ENCODE measurements around the gene PLEKHM3. TPM values are rescaled to one million over a fixed set of nuclear protein-coding genes. Genes with fewer than 3 reads are reported as not detected.

PLEKHM3 gene
- polyA plus RNA-seq, 1 experiment: 7.0 TPM

DNA sequence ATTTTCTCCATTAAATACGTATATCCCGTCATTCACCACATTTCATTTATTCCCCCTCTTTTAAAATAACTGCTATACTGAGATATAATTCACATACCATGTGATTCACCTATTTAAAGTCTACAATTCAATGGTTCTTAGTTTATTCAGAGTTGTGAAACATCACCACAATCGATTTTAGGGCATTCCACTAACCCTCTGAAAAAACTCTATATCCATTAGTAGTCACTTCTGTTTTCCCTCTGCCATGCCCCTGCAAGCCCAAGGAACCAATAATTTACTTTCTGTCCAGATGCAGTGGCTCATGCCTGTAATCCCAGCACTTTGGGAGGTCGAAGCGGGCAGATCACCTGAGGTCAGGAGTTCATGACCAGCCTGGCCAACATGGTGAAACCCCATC lies 160.1 kb downstream of the PLEKHM3 start:
- DNase-seq (ENCODE audit: low read depth, low spot score): no peak
- no peak overlapping the region for H3K27ac ChIP-seq (ENCODE audit: low read depth, low read length)
- H3K4me3 ChIP-seq (ENCODE audit: low read depth, low read length): no peak overlapping the region
- ChIA-PET POLR2A (no interaction called here), CTCF (interaction anchor here (0.6 kb wide), 1 partner anchor 72 kb away, joined by 4 read pairs; no protein-coding TSS in a partner anchor)
- H3K27me3 ChIP-seq (ENCODE audit: control insufficient read depth, insufficient read depth, low read length): no peaks in the 10 kb centered on the region
- no peaks in the 10 kb centered on the region for H3K9me3 ChIP-seq (ENCODE audit: control insufficient read depth, insufficient read depth, low read length)
- TF ChIP-seq, protein P1, sequence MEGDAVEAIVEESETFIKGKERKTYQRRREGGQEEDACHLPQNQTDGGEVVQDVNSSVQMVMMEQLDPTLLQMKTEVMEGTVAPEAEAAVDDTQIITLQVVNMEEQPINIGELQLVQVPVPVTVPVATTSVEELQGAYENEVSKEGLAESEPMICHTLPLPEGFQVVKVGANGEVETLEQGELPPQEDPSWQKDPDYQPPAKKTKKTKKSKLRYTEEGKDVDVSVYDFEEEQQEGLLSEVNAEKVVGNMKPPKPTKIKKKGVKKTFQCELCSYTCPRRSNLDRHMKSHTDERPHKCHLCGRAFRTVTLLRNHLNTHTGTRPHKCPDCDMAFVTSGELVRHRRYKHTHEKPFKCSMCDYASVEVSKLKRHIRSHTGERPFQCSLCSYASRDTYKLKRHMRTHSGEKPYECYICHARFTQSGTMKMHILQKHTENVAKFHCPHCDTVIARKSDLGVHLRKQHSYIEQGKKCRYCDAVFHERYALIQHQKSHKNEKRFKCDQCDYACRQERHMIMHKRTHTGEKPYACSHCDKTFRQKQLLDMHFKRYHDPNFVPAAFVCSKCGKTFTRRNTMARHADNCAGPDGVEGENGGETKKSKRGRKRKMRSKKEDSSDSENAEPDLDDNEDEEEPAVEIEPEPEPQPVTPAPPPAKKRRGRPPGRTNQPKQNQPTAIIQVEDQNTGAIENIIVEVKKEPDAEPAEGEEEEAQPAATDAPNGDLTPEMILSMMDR (IDR thresholded peaks at IDR 0.05; ENCODE audit: low read depth, low read length): no peak

- Histone ChIP-seq H3K4me3 (ENCODE audit: low read depth, low read length) (no peak overlapping the region), H3K27ac (ENCODE audit: low read depth, low read length) (no peak overlapping the region), H3K27me3 (ENCODE audit: control insufficient read depth, insufficient read depth, low read length) (no peaks in the 10 kb centered on the region), H3K9me3 (ENCODE audit: control insufficient read depth, insufficient read depth, low read length) (no peaks in the 10 kb centered on the region)
- ChIA-PET CTCF (interaction anchor here (1.3 kb wide), 1 partner anchor 209 kb away, joined by 3 read pairs; no protein-coding TSS in a partner anchor), POLR2A (no interaction called here)
- TF ChIP-seq, protein P1 (IDR thresholded peaks at IDR 0.05; ENCODE audit: low read depth, low read length): no peak
- no peak for DNase-seq (ENCODE audit: low read depth, low spot score)
Observed at GRCh38 chr2:207863345-207863744, 162.0 kb downstream of the PLEKHM3 start.

DNA sequence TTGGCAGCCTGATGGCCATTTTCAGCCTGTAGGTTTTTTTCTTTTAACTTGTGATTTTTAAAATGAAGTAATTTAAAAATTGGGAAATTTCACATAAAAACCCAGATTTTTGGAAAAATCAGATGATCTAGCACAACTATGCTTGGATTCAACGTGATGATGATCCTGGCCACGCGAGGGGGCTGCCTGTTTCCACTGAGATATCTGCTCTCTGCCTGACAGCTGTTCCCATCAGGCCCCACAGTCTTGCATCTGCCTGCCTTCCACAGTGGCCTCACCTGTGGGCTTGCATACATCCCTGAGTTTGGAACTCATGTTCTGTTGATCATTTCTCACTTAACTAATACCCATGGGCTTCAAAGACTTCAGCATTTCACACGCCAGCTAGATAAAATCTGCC lies 163.5 kb downstream of the PLEKHM3 start:
- Histone ChIP-seq H3K9me3 (ENCODE audit: control insufficient read depth, insufficient read depth, low read length) (no peaks in the 10 kb centered on the region), H3K4me3 (ENCODE audit: low read depth, low read length) (no peak overlapping the region), H3K27ac (ENCODE audit: low read depth, low read length) (no peak overlapping the region), H3K27me3 (ENCODE audit: control insufficient read depth, insufficient read depth, low read length) (no peaks in the 10 kb centered on the region)
- ChIA-PET CTCF (no interaction called here), POLR2A (no interaction called here)
- TF ChIP-seq, protein P1 (IDR thresholded peaks at IDR 0.05; ENCODE audit: low read depth, low read length): no peak
- DNase-seq (ENCODE audit: low read depth, low spot score): no peak

DNA sequence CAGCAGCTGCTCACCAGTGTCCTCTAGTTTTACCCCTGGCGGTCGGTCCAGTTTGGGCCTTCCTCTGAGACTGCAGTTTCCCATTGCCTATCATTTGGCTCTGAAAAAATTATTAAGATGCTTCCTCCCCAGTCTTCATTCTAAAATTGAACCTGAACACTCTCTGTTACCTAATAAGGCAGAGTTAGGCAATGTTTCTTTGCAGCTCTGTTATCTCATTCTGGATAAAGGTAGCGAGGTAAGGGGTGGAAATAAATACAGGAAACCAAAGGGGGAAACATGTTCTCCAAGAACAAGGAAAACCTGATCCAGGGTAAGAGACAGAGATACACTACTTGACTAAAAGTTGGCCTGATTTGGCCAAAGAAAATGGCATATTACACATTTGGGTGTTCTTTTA lies 164.6 kb downstream of the PLEKHM3 start:
- TF ChIP-seq, protein P1 (IDR thresholded peaks at IDR 0.05; ENCODE audit: low read depth, low read length): no peak
- Histone ChIP-seq H3K27ac (ENCODE audit: low read depth, low read length) (no peak overlapping the region), H3K27me3 (ENCODE audit: control insufficient read depth, insufficient read depth, low read length) (no peaks in the 10 kb centered on the region), H3K9me3 (ENCODE audit: control insufficient read depth, insufficient read depth, low read length) (no peaks in the 10 kb centered on the region), H3K4me3 (ENCODE audit: low read depth, low read length) (no peak overlapping the region)
- CTCF ChIA-PET: no interaction called here
- no peak for DNase-seq (ENCODE audit: low read depth, low spot score)
- POLR2A ChIA-PET: no interaction called here

GRCh38 chr2:207855591-207855990 lies 169.7 kb downstream of the PLEKHM3 start:
- TF ChIP-seq, protein P1 (IDR thresholded peaks at IDR 0.05; ENCODE audit: low read depth, low read length): no peak
- H3K9me3 ChIP-seq (ENCODE audit: control insufficient read depth, insufficient read depth, low read length): no peaks in the 10 kb centered on the region
- H3K27ac ChIP-seq (ENCODE audit: low read depth, low read length): peak overlapping the region; percentile 54
- no peak overlapping the region for H3K4me3 ChIP-seq (ENCODE audit: low read depth, low read length)
- DNase-seq (ENCODE audit: low read depth, low spot score): no peak
- POLR2A ChIA-PET: no interaction called here
- CTCF ChIA-PET: interaction anchor here (0.7 kb wide), 1 partner anchor 18 kb away, joined by 3 read pairs; no protein-coding TSS in a partner anchor
- H3K27me3 ChIP-seq (ENCODE audit: control insufficient read depth, insufficient read depth, low read length): no peaks in the 10 kb centered on the region

Data from AG04450 (cell line).